GM10266 (cell line): ENCODE measurements around the gene TRAPPC8.
"Not testable (repeated sequence)": the region's sequence is repeated elsewhere in the genome, so short reads cannot be mapped to it uniquely, and the experiment has no call there.

Source experiments
- DNase-seq: peaks from one replicate; pipeline ENCODE4 v3.0.0; 2012; ENCODE audit errors: extremely low spot score
- CTCF ChIP-seq: IDR thresholded peaks from 2 replicates; pipeline ENCODE4 v1.5.1; 2012; ENCODE audit warnings: mild to moderate bottlenecking, low read depth; ENCODE audit not compliant: control insufficient read depth, insufficient read depth; ENCODE audit errors: missing control alignments

TRAPPC8 gene

DNA sequence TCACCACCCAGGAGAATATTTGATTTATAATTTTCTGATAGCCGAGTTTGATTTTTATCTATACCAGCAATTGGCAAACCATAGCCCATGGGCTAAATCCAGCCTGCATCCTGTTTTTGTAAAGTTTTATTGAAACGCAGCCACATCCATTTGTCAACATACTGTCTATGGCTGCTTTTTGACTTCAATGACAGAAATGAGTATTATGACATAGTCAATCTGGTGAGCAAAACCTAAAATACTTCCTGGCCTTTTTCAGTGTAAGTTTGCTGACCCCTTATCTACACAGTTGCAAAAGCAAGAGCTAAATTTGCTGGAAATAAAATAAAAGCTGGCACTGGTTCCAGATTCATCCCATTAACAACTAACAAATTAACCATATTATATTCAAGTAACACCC, 102.4 kb downstream of the TRAPPC8 start:
- no peak for TF ChIP-seq CTCF
- DNase-seq: no peak

DNA sequence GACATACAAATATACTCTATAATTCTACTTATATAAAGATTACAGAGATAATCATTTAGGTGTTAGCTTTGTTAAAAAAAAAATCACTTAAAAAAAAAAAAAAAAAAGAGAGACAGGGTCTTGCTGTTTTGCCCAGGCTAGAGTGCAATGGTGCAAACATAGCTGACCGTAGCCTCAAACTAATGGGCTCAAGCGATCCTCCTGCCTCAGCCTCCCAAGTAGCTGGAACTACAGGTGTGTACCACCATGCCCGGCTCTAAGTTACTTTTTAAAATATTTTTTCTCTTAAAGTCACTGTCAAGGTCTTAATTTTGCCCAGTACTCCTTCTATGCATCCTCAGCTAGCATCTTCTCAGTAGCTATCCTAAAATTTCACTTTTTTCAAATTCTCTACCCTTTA, 105.0 kb downstream of the TRAPPC8 start:
- TF ChIP-seq CTCF: no peak
- no peak for DNase-seq

DNA sequence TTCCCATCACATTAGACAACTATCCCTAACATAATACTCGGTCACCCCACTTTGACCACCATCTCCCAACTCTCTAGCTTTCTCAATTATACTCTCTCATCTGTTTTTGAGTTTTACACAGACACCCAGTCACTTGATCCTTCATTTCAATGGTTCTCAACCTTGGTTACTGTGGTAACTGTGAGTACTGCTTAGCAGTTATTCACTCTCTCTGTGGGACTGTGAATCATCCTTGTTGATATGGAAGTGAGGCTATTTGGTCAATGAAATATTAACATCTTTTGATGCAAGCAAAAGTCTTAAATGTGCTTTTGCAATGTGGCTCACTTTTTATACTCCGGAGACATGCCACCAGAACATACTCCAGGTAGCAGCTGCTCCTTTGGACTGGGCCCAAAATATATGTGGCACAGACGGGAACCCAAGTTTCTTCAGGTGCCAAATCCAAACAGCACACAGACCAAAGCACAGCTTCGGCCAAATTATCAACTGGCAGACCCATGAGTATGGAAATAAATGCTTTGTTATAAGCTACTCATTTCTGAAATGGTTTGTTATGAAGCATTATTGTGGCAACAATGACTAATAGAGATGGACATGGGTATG, 107.3 kb downstream of the TRAPPC8 start:
- no peak for TF ChIP-seq CTCF
- DNase-seq: no peak

- DNase-seq: no peak
- no peak for TF ChIP-seq CTCF
Observed at GRCh38 chr18:31831903-31832302, 111.0 kb downstream of the TRAPPC8 start.

DNA sequence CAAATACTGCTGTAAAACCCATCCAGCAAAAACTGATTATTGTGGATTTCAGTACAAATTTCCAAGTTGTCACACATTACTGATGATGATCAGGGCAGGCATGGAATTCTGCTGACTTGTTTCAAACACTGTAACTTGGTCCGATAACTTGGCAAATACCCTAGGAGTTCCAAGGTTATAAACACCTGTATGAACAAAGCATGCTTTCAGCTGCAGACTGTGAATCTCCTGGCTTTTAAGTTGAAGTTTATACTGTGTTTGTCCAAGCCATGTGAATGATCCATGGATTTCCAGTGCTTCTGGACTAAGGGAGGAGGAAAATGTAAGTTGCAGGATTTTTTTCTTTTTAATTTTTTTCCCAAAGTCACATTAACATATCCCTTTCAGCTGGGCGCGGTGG, 112.2 kb downstream of the TRAPPC8 start:
- TF ChIP-seq CTCF: no peak
- no peak for DNase-seq

DNA sequence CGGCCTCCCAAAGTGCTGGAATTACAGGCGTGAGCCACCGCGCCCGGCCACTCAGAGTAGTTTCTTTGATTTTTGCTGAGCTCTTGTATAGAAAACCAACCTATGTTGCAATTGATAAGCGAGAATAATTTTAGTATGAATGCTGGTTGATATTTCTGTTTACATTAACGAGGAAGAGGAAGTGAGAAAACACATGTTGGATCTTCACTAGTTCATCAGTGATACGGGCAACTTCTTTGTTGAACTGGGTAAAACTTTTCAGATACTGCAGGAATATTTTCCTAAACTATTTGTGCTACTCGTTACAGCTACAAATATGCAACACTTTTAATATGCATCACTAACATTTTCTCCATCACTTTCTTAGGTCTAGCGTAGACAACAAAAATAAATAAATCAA, 114.3 kb downstream of the TRAPPC8 start:
- TF ChIP-seq CTCF: no peak
- DNase-seq: no peak

GRCh38 chr18:31826673-31827325, 116.1 kb downstream of the TRAPPC8 start:
- not testable (repeated sequence) for DNase-seq
